ENCODE data around the gene NTM.
"Not testable (repeated sequence)": the region's sequence is repeated elsewhere in the genome, so short reads cannot be mapped to it uniquely, and the experiment has no call there.

The NTM gene

GRCh38 chr11:131370090-131370751 lies at the start of gene NTM:
Gene NTM (plus strand): TSS chr11:131370615.
- DNase-seq, result no peak

DNA sequence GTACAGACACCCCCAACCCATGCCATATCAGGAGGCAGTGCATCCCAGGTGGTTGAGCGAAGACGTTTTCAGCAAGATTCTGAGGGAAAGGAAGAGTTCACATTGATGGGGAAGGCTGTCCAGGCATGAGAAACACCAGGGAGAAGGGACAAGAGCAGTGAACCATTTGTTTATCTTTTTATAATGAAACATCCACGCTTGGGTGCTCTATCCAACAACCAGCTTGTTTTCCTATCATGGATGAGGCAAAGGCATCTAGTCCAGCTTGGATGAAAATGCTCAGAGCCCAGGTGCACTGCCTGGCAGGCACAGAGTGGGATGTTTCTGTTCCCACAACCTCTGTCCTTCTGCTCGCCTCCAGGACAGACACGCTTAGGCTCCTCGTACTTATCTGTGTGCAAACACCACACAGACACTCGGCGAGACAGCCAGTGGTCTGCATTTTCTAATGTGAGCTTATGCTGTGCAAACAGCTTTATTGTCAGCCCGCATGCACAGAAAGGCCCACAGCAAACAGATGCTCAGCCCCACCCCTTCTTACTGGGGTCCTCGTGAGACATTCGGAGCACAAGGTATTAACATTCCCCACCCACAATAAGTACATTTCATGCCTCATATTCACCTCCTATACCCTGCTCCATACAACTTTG lies 45.4 kb upstream of the NTM start:
- no peak for DNase-seq

GRCh38 chr11:131326829-131327228 lies 43.6 kb upstream of the NTM start:
- no peak for DNase-seq

- DNase-seq, result no peak
These were observed 43.0 kb upstream of the NTM start for GRCh38 chr11:131327421-131327820.

GRCh38 chr11:131328843-131329242 lies 41.6 kb upstream of the NTM start:
- no peak for DNase-seq

DNA sequence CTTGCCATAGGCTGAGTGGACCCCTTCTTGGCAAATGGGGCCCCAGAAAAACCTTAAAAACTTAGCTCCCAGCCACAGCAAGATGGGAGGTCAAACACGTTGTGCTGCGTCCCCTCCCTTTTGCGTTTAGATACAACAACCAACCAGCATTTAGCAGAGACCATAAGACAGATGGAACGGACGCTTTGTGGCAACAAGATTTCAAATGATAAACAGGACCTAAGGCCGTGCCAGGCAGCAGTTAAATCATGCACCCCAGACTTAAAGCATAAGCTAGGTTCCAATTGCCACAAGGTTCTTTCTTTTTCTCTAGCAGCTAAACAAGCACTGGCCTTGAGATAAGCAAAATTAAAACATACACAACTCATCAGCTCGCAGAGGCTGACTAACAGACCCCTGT lies 39.4 kb upstream of the NTM start:
- no peak for DNase-seq

DNA sequence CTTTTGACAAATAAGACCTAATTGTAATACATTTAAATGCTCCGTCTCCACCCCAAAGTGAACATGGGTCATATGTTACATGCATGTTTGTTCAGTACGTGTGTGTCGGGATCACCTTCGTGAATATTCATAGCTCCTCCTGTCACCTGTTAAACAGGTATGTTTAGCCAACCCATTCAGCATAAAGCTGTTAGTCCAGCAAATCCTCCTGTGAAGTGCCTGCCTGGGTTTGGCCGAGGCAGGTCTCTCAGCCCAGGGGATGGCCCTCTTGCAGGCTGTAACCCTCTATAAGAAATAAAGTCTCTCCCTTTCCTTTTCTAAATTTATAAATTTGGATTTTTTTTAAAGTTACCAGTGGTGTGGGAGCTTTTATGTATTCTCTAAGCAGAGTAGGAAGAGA lies 38.9 kb upstream of the NTM start:
- no peak for DNase-seq

DNA sequence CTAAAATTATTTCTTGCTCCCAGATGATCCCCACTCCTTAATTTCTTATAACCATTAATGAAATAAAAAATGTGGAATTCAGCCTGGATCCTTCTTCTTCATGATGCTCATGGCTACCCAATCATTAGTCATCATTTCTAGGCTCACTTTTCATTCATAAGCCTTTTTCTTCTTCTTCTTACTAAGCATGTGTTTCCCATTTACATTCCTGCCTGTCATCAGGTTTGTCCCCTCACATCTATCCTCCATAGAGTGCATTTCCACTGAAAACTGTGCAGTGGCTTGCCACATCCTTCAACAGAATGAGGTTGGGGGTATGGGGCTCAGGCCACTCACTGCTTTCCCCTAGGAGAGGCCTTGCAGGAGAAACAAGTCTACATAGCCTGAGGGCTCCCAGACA lies 35.8 kb upstream of the NTM start:
- DNase-seq, result no peak

GRCh38 chr11:131341900-131342299 lies 28.5 kb upstream of the NTM start:
- DNase-seq, result not testable (repeated sequence)

DNA sequence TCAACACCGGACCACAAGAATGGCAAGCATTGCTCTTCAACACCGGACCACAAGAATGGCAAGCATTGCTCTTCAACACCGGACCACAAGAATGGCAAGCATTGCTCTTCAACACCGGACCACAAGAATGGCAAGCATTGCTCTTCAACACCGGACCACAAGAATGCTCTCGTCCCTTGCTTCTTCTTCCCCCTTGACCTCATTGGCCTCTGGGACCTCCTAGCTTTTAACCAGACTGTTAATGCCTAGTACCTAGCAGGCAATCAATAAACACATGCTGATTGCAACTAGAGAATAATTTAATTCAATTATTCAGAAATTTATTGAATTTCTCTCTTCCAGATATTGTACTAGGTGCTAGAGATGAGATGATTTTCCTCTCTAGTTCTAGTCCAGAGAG lies 28.0 kb upstream of the NTM start:
- not testable (repeated sequence) for DNase-seq

DNA sequence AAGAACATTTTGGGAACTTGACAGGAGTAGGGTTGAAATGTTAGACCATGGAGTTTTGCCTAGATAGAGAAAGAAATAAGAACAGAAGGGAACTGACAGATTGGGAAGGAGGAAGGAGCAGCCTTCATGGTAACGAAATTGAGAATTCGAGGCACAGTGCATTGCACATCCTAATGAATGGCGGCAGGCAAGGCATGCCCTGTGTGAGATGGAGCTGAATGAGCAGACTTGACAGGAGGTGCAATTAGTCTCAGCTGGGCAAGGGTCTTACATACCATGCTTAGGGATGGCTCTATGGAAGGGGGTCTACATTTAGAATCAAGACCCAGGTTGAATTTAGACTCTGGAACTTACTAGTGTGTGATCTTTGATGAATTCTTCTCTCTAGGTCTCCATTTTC lies 25.0 kb upstream of the NTM start:
- no peak for DNase-seq

DNA sequence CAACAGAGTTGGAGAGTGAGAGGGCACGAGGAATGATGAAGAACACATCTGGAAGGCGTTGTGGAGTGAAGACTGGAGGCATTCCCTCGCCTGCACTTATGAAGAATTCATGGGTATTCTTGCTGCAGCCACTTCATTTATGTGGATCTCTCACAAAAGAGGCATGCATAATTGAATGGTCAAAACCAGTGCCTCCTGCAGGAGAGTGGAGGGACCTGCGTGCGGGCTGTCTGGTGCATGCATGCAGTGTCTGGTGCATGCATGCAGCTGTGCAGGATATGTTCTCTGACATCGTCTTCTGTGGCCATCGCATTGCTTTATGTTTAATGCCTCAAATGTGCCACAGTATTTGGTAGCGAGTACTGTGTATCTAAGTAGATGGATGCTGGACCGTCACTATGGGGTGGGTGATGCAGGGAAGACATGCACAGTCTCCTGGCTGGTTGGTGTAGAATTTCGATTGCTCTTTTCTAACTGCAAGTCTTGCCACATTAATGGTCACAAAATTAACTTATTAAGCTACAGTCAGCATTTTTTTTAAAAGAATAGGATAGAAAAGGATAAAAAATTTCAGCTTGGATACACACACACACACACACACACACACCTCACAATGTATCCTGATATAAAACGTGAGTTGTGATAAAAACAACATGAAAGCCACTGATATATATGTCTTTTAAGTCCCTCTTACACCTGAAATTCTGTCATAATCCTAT lies 20.9 kb upstream of the NTM start:
- DNase-seq, result no peak

- DNase-seq, result no peak
These were observed 19.5 kb upstream of the NTM start for GRCh38 chr11:131350872-131351271.

GRCh38 chr11:131351848-131352247 lies 18.6 kb upstream of the NTM start:
- DNase-seq, result no peak

DNA sequence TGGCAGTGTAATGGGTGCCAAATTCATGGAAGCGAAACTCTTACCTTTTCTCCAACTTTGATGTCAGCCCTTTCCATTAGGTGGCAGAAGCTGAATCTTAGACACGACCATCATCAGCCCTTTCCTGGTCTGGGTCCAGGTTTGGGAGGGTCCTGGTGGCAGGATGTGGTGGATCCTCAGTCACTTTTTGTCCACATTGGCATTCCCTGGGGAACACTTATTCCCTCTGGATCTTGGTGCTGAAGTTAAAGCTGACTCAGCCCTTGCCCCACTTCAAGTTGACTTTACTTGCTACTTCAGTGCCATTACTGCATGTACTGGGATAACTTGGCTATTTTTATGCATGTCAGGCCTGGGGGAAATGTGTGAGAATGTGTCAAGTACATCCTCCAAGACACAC lies 16.6 kb upstream of the NTM start:
- DNase-seq, result no peak

DNA sequence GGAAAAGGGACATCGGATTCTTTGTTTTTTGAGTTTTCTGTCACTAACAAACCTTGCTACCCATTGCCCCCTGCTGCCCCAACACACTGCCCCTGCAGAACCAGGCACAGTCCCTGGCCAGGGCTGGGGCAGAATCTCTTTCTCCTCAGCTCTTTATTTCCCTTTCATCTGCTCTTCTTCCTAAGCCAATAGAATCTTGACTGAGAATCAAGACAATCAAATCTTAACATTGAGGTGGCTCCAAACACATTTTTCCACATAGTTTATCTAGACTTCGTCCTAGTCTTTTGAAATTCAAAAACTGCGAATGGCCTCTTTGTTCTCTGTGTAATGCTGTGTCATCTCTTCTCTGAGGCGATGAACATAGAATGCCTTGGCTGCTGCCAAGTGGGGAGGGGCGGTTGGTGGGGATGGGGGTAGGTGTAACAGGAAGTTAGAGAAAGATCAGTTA lies 16.1 kb upstream of the NTM start:
- DNase-seq, result no peak

DNA sequence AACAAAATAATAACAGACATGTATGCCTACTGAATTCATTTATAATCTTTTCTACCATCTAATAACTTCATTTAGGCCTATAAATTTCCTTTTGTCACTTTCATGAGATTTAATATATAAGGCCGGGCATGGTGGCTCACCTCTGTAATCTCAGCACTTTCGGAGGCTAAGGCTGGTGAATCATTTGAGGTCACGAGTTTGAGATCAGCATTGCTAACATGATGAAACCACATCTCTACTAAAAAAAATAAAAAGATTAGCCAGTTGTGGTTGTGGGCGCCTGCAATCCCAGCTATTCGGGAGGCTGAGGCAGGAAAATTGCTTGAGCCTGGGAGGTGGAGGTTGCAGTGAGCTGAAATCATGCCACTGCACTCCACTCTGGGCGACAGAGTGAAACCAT lies 14.2 kb upstream of the NTM start:
- no peak for DNase-seq

DNA sequence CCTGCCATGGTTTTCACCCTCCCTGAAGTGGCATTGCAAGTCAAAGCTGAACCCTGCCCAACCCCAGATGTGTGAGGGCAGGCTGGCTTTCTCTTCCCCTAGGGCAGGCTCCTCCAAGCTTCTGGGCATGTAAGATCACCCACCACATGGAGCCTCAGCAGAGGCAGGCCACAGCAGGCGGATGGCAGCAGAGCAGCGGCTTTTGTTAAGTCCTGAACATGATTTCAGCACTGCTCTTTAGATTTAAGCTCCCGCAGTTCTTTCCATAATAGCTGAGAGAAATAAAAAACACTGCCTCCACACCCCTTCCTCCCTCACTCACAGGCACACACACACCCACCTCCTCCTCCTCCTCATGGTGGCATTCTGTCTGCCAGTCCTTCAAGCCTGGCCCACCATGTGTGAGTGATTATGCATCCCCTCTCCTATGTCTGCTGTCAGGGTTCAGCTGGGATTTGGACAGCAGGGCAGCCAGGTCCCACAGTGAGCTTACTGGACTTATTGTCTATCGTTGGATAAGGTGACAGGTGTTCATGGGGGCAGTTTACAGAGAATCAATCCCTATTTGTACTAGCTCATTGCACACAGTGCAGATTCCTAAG lies 5.0 kb upstream of the NTM start:
- DNase-seq, result no peak

DNA sequence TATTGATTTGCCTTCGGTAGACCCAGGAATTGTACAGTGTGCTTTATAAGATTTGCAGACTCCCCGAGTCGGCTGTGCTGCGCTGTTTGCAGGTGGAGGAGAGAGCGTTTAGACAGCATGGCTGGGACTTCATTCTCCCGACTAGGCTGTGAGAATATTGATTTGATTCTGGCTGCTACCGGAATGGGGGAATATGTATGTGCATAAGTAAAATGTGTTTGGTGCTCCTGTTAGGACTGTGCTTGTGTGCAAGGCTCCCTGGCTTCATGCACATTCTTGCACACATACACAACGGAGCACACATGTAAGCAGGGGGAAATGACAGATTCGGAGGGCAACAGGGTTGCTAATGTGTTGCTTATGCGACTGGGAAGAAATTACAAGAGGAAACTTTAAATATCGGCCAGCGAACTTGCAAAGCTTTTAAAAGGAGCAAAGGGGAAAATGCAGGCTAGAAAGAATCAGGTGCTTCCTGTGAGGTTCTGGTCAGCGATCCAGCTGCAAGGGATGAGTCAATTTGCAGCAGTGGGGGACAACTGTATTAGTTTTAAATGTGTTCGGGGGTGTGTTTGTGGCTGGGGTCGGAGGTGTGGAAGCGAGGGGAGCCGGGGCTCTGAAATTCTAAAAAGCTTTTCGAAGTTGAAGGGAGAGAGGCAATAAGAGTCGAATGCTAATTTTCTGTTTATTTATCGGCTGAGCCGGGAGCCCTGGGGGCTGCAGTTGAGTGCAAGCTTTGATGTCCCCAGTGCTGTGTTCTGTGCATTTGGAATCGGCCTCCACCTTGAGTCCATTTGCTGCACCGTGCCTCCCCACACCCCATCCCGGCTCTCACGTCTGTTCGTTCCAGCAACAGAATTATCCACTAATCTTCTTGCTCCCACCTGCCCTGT lies 731 bp downstream of the NTM start:
- no peak for DNase-seq

DNA sequence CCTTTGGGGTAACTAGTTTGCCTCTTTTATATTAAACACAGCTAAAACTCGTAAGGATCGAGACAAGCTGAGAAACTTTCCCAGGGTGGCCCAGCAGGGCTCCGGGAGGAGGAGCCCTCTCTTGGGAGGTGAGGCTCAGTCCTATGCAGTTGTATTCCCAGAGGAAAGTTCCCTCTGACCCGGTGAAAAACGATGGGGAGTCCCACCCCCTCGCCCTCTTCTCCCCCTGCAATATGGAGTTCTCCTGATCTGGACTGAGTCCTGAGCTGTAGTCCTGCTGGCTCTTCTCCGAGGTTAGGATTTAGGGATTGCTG lies 1.3 kb downstream of the NTM start:
- no peak for DNase-seq

GRCh38 chr11:131372234-131372962 lies 2.0 kb downstream of the NTM start:
- DNase-seq, result no peak

DNA sequence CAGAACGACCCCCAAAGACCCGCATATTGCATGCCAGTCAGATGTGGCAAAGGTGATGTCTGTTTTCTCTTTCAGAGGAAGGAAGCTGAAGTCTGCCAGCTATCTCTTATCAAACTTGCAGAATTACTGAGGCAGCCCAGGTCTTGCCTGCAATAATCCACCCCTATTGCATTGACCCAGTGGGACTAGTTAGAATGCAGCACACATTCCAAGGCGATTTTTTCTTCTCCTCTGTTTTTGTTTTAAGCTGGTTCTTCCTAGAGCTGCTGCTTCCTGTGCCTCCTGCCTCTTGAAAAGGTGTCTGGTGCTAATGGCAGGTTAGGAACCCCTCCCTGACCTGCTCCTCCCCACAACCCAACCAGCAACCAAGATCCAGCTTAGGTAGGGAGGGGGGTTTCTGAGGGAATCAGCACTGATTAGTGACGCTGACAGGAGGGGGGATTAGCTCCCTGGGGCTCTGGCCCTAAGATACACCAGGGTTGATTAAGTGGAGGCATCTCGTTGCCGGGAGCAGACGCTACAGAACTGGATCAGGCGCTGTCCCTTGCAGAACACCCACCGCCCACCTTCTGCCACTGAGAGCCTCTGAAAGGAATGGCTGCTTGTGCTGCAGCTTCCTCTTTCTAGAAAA lies 2.8 kb downstream of the NTM start:
- DNase-seq, result no peak

Data from activated T-cell treated with anti-CD3 and anti-CD28 coated beads, Interleukin-2, amount 50 U/mL, for 48 hours (primary cell).